GM18526 (cell line): ENCODE results near the gene CHD5.

Experiments
- POLR2A ChIP-seq: IDR thresholded peaks from 3 replicates; pipeline ENCODE4 v1.6.1; 2011; ENCODE audit not compliant: insufficient read length; ENCODE audit errors: extremely low read depth

CHD5 gene

DNA sequence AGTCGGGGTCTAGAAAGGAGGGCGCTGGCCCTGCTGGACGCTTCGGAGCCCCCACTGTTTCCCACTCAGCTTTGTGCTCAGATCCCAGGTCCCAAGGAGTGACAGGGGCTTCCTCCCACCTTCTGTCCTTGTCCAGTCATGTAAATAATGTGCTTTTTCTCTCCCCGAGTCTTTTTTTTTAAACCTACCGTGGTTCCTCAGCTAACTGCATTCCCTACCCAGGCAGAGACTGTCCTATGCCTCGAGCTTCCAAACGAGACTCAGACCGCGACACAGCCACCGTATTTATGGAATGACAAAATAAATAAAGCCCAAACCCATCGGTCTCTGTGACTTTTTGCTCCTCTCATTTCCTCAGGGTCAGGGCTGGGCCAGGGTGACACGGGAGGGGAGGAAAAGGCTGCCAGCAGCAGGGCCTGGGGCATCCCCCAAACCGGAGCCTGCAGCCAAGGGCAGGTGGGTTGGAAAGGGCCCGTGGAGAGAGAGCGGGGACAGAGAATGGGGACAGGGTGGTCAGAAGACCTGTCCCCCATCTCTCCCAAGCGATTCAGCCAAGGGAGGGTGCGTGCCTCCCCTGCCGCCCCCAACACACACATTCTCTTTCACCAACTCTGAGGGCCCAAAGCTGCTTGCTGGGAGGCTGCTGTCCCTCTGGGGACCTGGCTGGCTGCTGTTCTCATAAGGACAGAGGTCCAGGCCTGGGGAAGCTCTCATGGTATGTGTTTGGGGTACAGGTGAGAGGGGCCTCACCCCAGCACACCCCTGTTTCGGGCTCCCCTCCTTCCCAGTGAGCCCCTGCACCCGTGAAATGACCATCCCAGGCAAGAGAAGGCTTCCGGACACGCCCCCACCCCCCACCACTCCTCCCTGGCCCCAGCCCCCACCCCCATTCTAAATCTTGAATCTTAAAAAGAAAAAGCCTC lies 79.0 kb downstream of the CHD5 start:
- no peak for TF ChIP-seq POLR2A

DNA sequence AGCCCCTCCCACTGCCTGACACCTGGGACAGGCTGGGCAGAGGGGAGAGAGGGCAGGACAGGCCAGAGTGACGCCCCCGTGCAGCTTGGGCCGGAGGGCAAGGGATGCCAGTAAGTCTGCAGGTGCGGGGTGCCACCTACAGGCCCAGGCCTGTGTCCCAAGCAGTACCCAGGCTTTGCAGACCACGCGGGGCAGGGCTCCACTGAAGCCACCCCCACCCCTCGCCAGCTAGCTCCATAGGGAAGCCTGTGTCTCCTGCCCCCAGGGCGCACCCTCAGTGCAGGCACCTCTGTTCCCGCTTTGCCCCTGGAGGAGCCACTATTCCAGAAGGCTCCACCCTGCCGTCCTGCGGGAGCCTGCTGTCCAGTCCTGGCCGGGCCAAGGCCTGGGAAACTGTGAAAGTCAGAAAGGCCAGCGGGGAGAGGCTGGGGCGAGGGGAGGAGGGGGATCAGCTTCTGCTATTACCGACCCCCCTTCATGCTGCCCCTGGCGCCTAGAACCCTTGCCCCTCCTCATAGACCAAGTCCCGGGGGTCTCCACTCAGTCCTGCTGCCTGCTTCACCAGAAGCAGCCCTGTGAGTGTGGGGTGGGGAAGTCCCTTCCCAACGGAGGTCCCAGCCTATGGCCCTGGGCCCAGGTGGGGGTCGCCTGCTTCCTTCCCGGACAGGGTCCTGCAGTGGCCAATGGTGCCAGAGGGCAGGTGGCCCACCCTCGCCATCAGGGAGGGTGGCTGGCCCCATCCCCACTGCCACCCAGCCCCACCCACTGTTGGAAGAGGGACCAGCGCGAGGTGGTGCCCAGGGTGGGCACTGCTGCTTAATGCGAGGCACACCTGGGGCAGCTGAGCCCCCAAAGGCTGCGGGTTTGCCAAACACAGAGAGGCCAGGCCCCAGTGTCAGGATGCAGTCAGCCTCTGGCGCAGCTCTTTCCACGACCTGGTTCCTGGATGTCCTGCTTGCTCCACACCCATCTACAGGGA lies 80.0 kb downstream of the CHD5 start:
- peak; percentile 4 for TF ChIP-seq POLR2A

DNA sequence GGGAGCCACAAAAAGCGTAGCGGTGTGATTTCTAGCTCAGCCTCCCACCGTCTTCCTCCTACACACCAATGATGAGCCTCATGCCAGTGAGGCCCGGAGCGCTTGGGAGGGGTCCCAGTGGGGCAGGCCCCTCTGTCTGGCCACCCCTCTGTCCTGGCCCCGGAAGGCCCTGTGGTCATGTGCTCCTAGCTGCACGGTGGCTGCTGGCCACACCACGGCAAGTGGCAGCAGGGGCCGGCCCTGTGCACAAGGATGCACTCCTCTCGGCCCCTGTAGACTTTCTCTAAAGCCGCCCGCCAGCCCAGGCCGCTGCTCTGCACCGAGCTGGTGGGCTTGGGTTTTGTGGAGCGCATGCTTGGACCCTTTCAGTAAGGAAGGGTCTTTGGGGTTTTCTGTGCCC lies 80.8 kb downstream of the CHD5 start:
- TF ChIP-seq POLR2A: no peak

DNA sequence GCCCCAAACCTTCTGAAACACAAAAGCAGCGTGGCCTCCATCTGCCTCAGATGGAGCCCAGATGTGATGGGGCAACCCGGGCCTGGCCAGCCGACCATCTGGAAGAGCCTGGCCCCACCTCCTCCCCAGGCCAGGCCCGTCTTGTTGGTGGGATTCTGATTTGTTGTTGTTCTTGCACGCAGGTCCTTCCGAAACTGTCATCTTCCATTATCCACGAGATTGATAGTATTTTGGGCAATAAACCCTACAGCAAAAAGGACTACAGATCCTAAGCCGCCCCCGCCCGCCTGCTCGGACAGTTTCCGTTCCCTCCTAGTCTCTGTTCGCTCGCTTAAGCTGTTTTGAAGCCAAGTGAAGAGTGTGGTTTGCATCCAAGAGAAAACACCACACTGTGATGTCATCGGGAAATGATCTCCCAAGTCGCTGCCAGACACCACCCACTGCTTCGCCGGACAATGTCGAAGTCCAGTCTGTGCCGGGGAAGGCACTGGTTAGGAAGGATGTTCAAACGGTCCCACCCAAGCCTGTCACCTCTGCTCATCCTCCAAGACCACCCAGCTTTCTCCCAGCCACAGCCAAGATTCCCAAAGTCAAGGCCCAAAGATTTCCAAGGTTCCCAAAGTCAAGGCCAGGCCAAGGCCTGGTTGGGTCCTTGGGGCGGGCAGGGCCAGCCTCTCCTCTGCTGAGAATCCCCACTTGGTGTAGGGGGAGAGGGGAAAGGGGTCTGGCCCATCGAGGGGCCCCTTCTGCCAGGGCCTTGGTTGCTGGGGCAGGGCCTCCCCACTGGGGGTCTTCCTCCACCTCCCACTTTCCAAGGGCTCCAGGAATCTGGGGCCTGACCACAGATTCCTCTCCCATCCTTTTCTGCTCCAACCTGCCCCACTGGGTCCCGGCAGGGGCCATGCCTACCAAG lies 81.6 kb downstream of the CHD5 start:
- no peak for TF ChIP-seq POLR2A

DNA sequence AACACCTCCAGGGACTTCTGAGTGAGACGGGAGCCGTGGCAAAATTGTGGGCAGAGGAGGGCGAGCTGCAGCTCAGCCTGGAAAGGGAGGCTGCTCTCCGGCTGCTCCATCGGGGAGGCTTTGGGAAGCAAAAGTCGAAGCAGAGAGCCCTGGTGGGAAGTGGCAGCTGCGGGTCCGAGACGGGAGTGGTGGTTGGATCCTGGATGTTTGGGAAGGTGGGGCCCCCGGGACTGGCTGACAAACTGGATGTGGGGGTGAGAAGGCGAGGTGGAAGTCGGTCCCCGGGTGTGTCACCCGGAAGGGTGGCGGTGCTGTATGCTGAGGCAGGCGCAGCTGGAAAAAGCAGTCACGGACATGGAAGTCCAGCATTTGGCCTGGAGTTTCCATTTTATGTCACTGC lies 82.3 kb downstream of the CHD5 start:
- no peak for TF ChIP-seq POLR2A

DNA sequence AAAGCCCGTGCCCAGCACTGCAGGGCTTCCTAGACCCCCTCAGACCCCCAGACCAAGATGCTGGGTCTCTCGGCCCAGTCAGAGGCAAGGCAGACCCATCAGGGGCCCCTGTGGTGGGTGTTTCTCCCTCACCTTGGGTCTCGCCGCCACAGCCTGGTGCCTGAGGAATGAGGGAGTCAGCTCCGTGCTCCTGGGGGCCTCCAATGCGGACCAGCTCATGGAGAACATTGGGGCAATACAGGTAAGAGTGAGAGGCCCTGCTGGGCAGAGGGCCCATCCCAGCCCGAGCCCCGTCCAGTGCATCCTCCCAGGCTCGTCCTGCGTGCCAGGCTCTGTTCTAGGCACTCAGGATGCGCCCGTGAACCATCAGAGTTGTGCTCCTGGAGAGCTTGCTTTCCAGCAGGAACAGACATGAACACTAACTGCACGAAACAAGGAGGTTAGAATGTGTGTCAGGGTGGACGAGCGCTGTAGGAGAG lies 83.0 kb downstream of the CHD5 start:
- no peak for TF ChIP-seq POLR2A

DNA sequence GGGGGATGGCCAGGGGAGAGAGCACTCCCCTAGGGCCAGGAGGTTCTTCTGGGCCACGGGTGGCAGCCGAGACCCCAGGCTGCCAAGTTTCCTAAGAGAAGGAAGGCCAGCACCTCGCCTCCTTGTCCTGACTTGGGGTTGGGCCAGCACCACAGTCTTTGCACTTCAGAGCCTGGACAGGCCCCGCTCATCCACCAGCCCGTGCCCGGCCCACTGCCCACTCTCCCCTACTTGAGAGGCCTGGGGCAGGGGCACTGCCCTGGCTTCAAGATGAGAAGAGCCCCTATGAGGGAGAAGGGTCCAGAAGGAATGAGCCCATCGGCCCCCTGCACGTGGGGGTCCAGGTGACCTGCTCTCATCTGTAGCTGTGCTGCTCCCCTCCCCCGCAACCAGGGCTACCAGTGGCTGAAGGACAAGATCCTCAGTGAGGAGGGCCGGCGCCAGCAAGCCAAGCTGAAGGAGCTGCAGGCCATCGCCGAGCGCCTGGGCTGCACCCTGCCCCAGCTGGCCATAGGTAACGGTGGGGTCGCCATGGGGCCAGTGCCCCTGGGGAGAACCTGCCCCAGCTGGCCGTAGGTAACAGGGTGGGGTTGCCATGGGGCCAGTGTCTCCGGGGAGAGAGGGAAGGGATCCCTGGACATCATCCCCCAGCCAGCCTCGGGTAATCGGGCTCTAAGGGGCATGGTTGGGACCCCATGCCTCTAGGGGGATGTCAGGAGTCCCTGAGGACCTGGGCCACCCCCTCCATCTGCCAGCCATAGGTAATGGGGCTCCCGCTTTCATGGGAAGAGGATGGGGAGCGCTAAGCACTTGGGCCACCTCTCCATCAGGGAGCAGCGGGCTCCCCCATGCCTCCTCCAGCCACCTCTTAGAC lies 83.6 kb downstream of the CHD5 start:
- no peak for TF ChIP-seq POLR2A

DNA sequence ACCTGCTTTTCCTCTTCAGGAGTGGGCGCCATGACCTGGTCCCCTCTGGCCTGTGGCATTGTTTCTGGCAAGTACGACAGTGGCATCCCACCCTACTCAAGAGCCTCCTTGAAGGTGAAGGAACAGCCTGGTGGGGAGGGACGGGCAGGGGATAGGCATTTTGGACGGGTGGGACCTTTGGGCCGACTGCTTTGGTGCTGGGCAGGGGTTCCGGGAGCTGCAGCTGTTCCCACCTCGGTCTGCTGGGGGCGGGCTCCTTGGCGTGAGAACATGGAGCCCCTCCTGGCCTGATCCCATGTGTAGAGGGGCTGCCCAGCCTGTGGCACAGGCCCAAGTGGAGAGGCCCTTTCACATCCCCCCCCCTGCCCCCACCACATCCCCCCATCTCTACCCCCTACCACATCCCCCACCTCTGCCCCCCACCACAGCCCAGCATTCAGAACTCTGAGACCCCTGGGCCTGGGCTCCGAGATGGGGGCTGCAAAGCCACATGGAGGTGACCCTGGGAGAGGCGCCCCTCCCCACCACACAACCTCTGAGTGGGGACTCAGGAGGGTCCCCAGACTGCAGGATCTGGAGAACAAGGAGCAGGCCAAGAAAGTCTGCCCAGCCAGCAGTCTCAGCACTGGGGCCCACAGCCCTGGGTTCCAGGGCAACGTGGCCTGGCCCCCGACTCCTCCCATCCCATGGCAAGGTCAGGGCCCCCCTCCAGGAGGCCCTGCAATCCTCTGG lies 84.4 kb downstream of the CHD5 start:
- no peak for TF ChIP-seq POLR2A

DNA sequence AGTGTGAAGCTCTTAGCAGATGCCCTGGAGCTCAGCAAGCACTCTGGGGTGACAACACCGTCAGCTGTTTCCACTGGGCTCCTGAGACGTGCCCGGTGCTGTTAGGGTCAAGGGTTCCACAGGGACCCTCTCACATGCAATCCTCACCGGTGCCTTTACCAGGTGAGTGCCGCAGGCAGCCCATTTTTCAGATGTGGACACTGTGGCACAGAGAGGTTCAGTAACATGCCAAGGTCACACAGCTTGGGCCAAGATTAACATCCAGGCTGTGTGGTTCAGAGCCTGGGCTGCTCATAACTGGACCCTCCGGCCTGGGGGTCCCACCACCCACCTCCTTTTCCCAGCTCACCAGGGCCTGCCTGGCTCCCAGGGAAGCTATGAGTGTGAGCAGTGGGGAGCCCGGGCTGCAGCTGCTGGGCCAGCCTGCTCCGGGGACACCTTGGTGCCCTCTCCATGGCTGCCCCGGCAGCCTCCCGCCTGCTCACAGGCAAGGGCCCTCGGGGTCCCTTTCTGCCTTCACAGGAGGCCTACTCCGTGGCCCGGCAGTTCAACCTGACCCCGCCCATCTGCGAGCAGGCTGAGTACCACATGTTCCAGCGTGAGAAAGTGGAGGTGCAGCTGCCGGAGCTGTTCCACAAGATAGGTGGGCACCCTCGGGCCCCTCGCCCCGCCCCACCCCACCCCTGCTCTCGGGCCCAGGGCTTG lies 85.2 kb downstream of the CHD5 start:
- no peak for TF ChIP-seq POLR2A

DNA sequence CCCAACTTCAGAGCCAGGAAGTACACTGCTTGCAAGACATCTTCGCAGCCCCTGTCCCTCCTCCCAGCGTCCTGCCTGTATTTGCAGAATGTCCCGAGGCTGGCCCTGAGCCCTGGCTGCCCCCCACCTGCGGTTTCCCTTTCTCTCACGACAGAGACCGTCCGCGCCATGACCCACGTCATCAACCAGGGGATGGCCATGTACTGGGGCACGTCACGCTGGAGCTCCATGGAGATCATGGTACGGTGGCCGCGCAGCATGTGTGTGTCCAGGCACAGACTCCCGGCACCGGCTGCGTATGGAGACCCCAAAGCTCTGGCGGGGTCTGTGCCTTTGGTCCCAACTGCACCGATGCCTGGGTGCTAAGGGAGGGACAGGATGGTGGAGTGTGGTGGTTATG lies 85.9 kb downstream of the CHD5 start:
- TF ChIP-seq POLR2A: no peak

DNA sequence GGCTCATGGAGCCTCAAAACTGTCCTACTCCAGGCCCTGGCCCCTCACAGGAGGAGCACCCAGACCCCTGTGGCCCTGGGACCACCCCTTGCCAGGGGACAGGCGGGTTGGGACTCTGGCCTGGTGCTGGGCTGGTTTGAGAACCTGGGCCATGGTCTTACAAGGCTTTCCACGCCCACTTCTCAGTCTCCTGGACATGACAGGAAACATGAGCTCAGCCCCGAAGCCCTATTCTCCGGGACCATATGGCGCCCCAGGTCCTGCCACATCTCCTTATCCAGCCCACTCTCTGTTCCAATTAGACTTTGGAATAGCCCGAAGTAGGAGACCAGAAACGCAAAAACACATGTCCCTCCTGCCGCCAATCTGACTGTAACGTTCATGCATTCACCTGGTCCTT lies 86.5 kb downstream of the CHD5 start:
- TF ChIP-seq POLR2A: no peak

DNA sequence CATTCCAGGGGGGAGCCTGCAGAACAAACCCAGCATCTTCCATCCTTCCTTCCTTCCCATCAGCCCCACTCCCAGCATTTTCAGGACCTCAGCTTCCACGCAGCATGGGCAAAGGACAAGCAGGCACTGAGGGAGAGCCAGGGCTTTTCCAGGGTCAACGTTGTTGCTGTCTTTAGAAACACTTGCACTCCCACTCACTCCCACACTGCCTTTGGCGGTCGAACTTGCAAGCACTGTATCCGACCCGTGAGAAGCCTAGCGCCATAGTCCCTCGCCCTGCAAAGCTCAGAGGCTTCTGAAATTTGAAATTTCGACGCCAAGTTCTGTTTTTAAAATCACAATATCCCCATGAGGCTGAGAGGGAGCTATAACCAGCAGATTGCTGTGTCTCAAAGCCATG lies 87.0 kb downstream of the CHD5 start:
- no peak for TF ChIP-seq POLR2A
